ENCODE measurements around the gene PISD.
A peak's percentile ranks its signal among the peaks of the same experiment; 100 is the strongest.
"Not testable (repeated sequence)": the region's sequence is repeated elsewhere in the genome, so short reads cannot be mapped to it uniquely, and the experiment has no call there.

Gene PISD

DNA sequence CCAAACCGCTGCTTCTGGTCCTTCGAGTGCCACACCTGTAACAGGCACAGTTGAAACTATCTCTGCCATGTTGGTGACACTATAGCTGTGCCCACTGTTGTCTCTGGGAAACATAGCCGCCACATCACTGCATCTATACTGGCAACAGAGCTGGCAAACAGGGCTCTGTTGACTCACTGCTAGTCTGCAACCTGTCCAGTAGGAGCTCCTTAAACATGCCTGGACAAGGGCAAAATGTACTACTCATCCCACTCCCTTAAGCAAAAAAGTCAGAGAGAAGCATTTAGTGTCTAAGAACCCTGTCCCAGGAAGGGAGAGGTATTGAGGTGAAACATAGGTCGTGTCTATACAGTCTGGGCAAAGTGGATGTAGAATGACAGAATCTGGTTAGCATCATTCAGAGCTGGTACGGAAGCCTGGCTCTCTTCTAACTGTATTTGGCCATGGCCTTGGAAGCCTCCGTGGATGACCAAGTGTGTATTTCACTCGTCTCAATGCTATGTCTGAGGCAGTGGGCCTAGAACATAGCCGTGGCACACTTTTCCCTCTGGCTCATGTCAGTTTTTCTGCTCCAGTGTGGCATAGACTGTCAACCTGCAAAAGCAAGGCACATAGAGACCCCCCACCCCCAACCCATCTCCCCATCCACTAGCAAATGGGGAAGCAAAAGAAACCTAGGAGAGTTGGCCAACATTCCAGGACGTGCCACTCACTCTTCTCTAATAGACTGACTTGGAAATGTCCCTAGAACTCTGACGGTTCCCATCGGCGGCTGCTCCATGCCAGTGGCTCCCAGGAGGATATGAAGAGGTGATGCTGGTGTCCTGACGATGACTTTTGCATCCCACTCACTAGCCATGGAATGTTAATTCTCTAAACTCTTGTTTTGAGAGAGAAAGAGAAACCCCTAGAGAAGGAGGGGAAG, 21.4 kb upstream of the PISD start:
- H3K27ac ChIP-seq = peak overlapping the region; percentile 95
- ChIA-PET CTCF (interaction anchor here (0.6 kb wide), 1 partner anchor 24 kb away, joined by 3 read pairs; no protein-coding TSS in a partner anchor), POLR2A (ENCODE audit: low non-redundant PET) (no interaction called here)
- peak; percentile 78 for DNase-seq (ENCODE audit: low spot score)
- TF ChIP-seq, protein P1, sequence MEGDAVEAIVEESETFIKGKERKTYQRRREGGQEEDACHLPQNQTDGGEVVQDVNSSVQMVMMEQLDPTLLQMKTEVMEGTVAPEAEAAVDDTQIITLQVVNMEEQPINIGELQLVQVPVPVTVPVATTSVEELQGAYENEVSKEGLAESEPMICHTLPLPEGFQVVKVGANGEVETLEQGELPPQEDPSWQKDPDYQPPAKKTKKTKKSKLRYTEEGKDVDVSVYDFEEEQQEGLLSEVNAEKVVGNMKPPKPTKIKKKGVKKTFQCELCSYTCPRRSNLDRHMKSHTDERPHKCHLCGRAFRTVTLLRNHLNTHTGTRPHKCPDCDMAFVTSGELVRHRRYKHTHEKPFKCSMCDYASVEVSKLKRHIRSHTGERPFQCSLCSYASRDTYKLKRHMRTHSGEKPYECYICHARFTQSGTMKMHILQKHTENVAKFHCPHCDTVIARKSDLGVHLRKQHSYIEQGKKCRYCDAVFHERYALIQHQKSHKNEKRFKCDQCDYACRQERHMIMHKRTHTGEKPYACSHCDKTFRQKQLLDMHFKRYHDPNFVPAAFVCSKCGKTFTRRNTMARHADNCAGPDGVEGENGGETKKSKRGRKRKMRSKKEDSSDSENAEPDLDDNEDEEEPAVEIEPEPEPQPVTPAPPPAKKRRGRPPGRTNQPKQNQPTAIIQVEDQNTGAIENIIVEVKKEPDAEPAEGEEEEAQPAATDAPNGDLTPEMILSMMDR (conservative IDR thresholded peaks at IDR 0.05; ENCODE audit: low read depth) = no peak

DNA sequence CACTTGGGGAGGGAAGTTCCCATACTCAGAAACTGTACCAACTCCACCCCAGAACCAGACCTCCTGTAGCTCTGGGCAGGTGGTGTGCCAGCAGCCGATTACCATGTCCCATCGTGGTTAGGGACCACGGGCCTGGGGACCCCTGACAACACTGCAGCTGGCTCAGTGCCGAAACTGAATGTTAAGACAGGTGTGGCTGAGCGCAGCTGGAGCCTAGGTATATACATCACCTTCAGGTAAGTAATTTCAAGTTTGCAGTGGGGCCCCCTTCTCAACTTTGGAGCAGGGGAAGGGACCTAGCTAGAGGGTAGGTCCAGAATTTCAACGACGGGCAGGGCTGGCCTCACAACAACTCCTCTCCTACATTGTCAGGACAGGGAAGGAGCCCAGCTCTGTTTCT, 20.7 kb upstream of the PISD start:
- ChIA-PET CTCF (interaction anchor here (0.6 to 0.7 kb wide), 2 partner anchors 25 to 33 kb away, joined by 3 read pairs; no protein-coding TSS in a partner anchor), POLR2A (ENCODE audit: low non-redundant PET) (no interaction called here)

DNA sequence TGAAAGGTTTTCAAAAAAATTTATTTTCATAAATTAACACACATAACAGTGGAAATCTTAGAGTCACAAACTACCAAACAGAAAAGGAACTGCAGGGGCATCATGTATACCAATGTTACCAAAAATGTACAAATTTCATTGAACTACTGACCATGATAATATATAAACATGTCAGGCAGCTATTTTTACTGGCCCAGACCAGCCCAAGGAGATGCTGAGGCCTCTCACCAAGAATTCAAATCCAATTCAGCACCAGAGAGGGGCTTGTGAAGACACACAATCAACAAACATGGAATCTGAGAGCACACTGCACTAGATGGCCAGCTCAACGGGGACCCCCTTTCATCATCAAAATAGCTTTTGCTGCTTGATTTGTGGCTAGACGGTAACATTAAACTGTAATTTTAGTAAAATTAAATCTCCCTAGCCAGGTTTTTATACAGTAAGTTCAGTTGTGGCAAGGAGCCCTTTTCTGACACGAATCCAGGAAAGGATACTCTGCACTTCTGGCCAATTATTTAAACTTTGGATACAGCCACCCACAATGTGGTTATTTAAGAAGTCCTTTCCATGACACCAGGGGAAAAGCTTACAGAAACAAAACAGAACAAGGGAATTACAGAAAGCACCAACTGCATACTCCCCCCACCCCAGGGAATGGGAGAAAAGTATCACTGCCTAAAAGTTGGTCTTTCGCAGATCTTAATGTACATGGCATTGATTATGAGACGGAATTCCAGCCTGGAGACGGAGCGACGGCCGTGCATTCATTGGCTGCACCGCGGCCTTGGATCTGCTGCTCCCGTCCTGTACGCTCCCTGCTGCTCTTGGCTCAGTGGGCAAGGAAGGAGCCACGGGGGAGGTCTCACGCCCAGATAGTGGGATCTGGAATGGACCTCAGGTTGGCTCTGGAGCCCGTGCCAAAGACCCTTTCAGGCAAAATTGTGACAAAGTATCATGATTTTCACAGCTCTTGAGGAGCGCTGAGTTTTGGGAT, 19.6 kb upstream of the PISD start:
- ChIA-PET CTCF (interaction anchor here (0.7 kb wide), 1 partner anchor 1479 kb away, joined by 3 read pairs; no protein-coding TSS in a partner anchor), POLR2A (ENCODE audit: low non-redundant PET) (no interaction called here)
- H3K27ac ChIP-seq = peak overlapping the region; percentile 95
- TF ChIP-seq, protein P1 (conservative IDR thresholded peaks at IDR 0.05; ENCODE audit: low read depth) = no peak
- DNase-seq (ENCODE audit: low spot score) = no peak

More for the DNA sequence above, 20.7 kb upstream of the PISD start:
- TF ChIP-seq, protein P1 (conservative IDR thresholded peaks at IDR 0.05; ENCODE audit: low read depth) = no peak
- H3K27ac ChIP-seq = peak overlapping the region; percentile 95
- no peak for DNase-seq (ENCODE audit: low spot score)

DNA sequence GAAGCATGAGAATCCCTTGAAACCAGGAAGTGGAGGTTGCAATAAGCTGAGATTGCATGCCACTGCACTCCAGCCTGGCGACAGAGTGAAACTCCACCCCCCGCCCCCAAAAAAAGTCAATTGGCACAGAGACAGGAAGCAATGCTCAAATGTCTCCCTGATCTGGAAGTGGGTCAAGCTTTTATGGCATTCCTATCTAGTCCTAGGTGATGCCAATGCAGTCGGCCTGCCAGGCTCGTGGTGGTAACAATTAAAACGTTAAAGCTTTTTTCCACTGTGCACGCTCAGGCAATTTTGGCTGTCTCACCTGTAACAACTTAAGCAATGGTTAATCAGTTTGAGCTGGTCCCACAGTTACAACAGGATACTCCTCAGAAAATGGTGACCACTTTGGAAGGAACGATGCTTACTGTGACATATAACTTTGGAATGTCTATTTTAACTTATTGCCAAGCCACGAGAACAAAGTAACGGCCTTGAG, 18.9 kb upstream of the PISD start:
- TF ChIP-seq, protein P1 (conservative IDR thresholded peaks at IDR 0.05; ENCODE audit: low read depth) = no peak
- ChIA-PET CTCF (no interaction called here), POLR2A (ENCODE audit: low non-redundant PET) (no interaction called here)
- no peak for DNase-seq (ENCODE audit: low spot score)
- H3K27ac ChIP-seq = peak overlapping the region; percentile 95

DNA sequence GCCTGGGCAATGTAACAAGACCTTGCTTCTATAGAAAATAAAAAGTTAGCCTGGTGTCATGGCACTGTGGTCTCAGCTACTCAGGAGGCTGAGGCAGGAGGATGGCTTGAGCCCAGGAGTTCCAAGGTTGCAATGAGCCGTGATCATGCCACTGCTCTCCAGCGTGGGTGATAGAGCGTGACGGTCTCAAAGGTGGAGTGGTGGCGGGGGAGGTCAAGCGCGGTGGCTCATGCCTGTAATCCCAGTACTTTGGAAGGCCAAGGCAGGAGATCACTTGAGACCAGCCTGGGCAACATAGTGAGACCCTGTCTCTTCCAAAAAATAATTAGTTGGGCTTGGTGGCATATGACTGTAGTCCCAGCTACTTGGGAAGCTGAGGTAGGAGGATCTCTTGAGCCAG, 16.7 kb upstream of the PISD start:
- POLR2A ChIA-PET (ENCODE audit: low non-redundant PET) = no interaction called here
- CTCF ChIA-PET = no interaction called here
- peak overlapping the region; percentile 95 for H3K27ac ChIP-seq
- no peak for DNase-seq (ENCODE audit: low spot score)
- TF ChIP-seq, protein P1 (conservative IDR thresholded peaks at IDR 0.05; ENCODE audit: low read depth) = no peak

DNA sequence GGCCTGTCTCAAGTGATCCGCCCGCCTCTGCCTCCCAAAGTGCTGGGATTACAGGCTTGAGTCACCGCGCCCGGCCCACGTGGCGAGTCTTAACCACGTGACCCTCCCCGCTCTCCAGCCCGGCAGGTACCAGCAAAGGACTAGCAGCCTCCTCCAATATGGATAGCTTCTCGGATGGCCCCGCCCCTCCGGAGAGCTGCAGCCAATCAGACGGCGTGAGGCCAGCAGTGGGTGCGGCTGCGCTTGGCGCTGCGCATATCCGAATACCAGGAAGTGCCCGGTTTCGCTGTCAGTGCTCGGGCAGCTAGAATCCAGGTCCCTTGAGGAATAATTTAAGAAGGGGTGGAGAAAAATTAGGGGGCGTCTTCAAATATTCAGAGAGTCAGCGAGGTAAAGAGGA, 14.7 kb upstream of the PISD start:
- CTCF ChIA-PET = interaction anchor here (0.6 to 1.0 kb wide), 2 partner anchors 11 to 52 kb away, joined by 4 to 13 read pairs; no protein-coding TSS in a partner anchor
- POLR2A ChIA-PET (ENCODE audit: low non-redundant PET) = interaction anchor here (0.5 to 1.0 kb wide), 2 partner anchors 15 to 154 kb away, joined by 3 to 4 read pairs; partner anchors contain the start of gene PISD
- peak; percentile 94 for DNase-seq (ENCODE audit: low spot score)
- TF ChIP-seq, protein P1 (conservative IDR thresholded peaks at IDR 0.05; ENCODE audit: low read depth) = no peak
- H3K27ac ChIP-seq = peak overlapping the region; percentile 81

DNA sequence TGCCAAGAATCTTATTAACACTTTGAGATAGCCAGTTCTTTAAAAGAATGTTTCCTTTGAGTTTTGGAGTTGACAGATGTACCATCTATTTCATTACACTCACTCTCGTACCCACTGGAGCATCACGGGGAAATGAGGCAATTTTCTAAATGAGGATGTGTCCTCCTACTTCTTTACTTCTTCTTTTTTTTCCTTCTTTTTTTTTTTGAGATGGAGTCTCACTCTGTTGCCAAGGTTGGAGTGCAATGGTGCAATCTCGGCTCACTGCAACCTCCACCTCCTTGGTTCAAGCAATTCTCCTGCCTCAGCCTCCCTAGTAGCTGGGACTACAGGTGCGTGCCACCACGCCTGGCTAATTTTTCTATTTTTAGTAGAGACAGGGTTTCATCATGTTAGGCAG, 12.2 kb upstream of the PISD start:
- H3K27ac ChIP-seq; DNase-seq (ENCODE audit: low spot score); CTCF ChIA-PET; POLR2A ChIA-PET (ENCODE audit: low non-redundant PET): not testable (repeated sequence)

DNA sequence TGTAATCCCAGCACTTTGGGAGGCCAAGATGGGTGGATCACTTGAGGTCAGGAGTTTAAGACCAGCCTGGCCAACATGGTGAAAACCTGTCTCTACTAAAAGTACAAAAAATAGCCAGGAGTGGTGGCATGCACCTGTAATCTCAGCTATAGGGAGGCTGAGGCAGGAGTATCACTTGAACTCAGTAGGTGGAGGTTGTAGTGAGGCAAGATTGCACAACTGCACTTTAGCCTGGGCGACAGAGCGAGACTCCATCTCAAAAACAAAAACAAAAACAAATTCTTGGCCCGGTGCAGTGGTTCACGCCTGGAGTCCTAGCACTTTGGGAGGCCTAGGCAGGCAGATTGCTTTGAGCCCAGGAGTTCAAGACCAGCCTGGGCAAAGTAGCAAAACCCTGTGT, 6.8 kb upstream of the PISD start:
- H3K27ac ChIP-seq; POLR2A ChIA-PET (ENCODE audit: low non-redundant PET); DNase-seq (ENCODE audit: low spot score): not testable (repeated sequence)
- CTCF ChIA-PET = interaction anchor here (1.1 kb wide), 1 partner anchor 301 kb away, joined by 4 read pairs; no protein-coding TSS in a partner anchor
